ENCODE results near the gene GSKIP.
A peak's percentile ranks its signal among the peaks of the same experiment; 100 is the strongest.

- peak; percentile 89 for TF ChIP-seq CTCF (IDR thresholded peaks at IDR 0.05; ENCODE audit: low read depth, low read length)
- no peak for TF ChIP-seq EZH2phosphoT487 (IDR thresholded peaks at IDR 0.05; ENCODE audit: low read depth)
Measured at GRCh38 chr14:96424109-96424989, 61.0 kb downstream of the GSKIP start.

Data from OCI-LY3 (cell line).